GM18511 (cell line): Measurements from ENCODE around the gene ARHGAP33.

Experiments
- ATAC-seq: cut with Tn5 transposase; IDR thresholded peaks from one replicate; pipeline ENCODE4 v1.9.1; 2021; ENCODE audit warnings: mild to moderate bottlenecking, moderate library complexity; ENCODE audit not compliant: unreplicated experiment

ARHGAP33 gene

GRCh38 chr19:35740108-35740422 is 35.3 kb upstream of the ARHGAP33 start:
- peak; percentile 13 for ATAC-seq

DNA sequence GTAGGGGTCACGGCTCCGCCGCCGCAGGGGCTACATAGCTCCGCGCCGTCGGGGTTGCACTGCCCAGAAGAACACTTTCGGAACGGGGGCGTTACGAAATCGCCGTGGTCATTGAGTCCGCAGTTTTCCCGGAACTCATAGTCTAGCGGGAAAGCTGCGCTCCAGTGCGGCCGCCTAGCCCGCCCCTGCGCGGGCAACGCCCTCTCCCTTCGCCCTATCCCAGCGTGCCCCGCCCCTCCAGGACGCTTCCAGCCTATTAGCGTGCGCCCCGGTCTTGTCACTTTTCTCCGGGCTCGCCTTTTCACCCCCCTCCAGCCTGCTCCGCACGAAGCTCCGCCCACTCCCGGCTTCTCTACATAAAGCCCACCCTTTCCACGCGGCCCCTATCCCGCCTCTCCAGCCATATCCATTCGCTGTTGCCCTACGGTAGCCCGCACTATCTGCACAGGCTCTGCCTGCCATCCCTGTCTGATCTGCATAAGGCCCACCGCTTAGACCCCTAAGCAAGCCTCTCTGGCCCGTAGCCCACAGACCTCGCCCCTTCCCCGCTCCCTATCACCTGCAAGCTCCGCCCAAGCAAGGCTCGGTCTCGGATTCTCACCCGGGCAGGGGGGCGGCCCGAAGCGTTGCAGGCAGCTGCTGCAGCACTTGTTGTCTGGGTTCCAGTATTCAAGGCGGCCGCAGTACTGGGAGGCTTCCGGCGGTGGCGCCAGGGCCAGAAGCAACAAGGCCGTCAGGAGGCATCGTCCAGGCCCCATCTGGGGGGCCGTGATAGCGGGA is 34.8 kb upstream of the ARHGAP33 start:
- peak; percentile 65 for ATAC-seq

DNA sequence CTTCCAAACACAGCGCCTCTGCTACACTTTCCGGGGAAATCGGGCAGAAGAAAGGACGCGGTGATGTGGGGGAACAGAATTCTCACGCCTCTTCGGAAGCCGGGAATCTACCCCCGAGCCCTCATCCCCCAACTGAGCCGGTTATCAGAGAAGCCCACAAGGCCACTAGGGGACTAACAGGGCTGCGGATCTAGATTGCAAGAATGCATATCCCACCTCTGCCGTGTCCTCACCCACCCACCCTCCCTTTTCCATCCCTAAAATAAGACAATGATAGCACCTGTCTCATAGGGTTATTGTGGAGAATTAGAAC is 34.2 kb upstream of the ARHGAP33 start:
- ATAC-seq = no peak

DNA sequence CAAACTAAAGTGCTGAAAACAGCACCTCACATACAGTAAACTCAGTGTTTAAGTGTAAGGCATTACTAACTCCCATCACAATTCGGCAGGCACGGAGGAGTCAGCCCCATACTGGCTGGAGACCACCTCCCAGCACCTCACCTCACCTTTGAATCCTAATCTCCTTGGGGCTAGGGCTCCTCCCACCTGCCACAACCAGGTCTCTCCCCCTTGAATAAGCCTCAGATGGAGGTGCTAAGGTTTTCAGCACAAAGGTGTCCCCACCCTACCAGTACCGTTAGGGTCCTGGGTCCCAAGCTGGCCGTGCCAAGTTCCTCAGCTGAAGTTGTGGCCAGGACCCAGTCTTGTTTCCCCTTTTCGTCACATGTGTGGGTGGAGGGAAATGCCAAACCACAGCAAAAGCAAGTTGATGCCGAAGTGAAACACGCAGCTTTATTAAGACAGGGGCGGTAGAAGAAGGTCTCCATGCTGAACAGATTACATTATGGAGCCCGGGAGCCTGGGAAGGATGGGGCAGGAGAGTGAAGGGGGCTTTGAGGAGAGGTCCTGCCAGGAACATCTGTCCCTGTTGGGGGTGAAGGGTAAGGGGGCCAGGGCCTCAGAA is 33.1 kb upstream of the ARHGAP33 start, which contains the start of gene IGFLR1:
TSS of gene IGFLR1 (minus strand) at position 332 of the 604 bp plus-strand sequence. CDS start 1,272 bp downstream, outside the sequence.
- ATAC-seq = no peak

DNA sequence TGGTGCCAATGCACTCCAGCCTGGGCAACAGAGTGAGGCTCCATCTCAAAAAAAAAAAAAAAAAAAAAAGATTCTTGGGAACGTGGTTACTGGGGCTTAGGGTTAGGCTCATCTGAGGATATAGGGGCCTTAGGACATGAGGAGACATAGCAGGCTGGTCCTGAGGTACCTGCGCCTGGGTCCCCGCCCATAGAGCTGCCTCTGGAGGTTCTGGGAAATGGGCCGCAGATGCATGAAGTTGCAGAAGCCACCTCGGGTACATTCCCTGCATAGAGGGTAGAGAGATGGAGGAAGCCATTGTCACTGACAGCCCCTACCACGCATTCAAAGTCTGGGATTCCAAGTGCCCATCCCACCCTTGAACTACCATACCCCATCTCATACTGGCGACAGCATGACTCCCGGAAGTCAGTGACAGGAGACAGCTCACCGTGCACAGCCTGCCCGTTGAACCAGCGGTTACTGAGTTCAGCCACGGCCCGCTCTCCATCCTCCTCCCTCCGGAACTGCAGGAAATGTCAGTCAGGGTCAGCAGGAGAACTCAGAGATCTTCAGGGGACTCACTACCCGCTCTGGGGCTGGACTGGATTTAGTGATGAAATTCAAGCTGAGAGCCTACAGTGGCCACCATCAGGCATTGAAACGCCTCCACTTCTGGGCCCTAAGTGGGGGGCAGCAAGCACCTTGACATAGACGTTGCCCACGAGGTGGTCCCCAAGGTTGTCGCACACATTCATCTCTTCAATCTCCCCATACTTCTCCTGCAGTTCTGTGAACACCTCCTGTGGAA is 31.5 kb upstream of the ARHGAP33 start:
- no peak for ATAC-seq

DNA sequence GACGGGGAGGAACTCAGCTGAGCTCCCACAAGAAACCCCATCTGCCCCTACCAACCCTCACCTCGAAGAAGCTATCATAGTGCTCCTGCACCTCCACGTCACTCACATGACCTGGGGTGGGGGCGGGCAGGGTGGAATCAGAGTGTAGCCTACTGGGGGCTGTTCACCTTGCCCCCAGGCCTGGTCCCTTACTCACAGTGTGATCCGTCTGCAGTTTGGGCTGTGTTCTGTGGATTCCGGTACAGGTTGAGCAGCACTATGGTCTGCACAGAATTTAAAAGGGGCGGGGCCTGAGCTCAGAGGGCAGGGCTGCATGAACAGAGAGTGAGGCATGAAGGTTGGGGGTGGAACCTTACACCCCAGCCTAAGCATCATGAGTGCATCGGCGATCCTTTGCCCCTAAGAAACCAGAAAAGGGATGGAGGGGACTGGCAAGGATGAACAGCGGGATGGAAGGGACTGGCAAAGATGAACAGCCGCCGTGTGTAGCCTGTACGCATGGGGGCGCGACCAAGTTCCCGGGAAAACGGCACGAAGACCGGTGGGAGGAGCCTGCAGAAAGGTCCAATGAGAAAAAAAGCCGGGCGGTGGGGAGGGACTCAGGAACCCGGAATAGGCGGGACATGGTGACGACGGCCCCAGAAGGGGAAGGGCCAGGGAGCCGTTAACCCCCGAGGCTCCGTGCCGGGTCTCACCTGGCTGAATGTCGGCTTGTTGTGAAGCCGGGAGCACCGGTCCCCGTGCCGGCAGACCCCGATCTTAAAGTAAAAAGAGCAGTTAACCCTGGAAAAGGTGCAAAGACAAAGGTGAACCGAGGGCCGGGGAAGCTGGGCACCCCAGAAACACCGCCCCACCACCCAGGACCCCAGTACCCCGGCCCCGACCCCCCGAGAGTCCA is 30.7 kb upstream of the ARHGAP33 start:
- ATAC-seq = peak; percentile 43

- peak; percentile 45 for ATAC-seq
Observed at GRCh38 chr19:35745328-35746086, 29.9 kb upstream of the ARHGAP33 start, which contains the start of the genes PSENEN and U2AF1L4. PSENEN (plus strand) TSS chr19:35745651; CDS start chr19:35745931, 280 bp downstream. U2AF1L4 (minus strand) TSS chr19:35745418; CDS start chr19:35745391, 27 bp downstream.

DNA sequence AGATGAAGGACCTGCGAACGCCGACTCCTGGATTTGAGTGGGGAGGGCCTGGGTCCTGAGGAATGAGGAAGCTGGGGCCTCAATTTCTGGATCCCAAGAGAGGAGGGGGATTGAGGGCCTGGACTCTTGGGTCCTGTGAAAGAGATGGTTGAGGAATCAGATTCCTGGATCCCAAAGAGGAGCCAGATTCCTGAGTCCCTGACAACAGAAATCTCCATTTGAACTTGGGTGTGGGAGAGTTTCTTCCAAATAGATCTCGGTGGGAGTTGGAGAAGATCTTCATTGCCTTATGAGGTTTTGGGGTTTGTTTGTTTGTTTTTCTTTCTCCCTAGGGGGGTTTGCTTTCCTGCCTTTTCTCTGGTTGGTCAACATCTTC is 29.3 kb upstream of the ARHGAP33 start:
- no peak for ATAC-seq

GRCh38 chr19:35746531-35746930 is 28.8 kb upstream of the ARHGAP33 start:
- no peak for ATAC-seq

DNA sequence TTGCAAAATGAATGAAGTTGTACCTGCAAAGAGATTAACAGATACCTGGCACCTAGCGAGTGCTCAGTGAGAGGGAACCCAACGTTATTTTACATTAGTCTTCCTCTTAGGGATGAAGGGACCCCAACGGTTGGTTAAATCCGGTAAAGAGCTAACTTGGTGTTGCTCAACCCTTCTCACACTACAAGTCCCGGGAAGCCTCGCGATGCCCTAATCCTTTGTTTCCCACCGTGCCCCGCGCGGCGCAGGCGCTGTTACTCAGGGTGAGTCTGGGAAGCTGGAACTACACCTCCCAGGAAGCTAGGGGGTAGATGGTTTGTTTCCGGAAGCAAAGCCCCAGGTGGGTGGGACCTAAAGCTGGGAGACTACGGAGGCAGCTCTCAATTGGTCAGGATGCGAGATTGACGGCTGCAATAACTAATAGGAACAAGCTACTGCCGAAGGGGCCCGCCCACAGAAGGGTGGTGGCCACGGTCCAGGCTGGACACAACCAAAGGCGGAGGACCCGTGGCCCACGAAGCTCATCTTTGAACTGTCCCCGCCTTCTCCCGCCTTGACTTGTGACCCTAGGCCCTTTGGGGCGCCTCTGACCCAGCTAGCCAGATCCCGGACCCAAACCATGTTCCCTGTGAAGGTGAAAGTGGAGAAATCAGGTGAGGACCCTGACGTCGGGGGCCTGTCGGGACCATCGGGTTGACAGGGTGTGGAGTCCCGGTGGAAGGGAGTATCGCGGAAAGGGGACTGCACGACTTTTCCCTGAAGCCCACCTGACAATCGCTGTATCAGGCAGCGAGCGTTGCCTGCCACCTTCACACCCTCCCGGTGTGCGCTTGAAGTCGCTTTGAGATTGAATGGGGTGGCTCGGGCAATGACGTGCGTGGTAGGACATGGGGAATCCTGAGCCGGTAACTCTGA is 27.0 kb upstream of the ARHGAP33 start, which contains the start of gene LIN37:
TSS of gene LIN37 (plus strand) at position 471 of the 915 bp plus-strand sequence. CDS start at position 620, 149 bp downstream.
- peak; percentile 75 for ATAC-seq

- no peak for ATAC-seq
Observed at GRCh38 chr19:35750167-35750566, 25.2 kb upstream of the ARHGAP33 start.

DNA sequence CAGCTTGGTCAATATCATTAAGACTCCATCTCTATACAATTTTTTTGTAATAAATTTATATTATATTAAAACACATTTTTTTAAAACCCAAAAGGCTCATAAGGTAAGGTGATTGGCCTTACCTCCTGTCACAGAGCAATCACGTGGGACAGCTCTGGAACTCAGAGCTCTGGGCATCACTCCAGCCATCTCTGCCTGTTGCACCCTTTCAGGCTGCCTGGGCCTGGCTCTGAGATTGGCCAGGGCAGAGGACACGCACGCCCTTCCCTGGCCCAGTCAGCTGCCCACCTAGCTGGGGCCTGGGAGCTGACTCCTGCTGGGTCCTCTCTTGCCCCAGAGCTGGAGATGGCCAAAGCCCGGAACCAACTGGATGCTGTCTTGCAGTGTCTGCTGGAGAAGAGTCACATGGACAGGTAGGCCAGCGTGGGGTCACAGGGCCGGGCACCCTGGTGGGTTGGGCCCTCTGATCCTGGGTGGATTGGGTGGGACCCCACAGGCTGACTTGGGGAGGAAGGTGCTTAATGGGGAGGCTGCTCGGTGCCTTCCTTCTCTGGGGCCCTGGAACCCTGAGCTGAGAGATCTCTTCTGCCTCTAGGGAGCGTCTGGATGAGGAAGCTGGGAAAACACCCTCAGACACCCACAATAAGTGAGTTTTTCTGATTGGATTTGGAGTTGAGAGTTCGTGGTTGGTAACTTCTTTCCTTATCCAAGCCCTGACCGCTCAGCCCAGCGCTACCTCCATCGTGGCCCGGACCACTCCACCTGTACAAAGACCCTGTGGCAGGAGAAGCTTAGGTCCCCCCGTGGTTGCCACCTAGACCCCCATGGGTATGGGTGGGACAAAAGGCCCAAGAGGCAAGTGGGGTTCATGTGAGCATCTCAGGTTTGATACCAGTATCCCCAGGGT is 23.3 kb upstream of the ARHGAP33 start:
- no peak for ATAC-seq

GRCh38 chr19:35752746-35753350 is 22.5 kb upstream of the ARHGAP33 start:
- no peak for ATAC-seq

GRCh38 chr19:35753634-35754369 is 21.6 kb upstream of the ARHGAP33 start:
- ATAC-seq = no peak

DNA sequence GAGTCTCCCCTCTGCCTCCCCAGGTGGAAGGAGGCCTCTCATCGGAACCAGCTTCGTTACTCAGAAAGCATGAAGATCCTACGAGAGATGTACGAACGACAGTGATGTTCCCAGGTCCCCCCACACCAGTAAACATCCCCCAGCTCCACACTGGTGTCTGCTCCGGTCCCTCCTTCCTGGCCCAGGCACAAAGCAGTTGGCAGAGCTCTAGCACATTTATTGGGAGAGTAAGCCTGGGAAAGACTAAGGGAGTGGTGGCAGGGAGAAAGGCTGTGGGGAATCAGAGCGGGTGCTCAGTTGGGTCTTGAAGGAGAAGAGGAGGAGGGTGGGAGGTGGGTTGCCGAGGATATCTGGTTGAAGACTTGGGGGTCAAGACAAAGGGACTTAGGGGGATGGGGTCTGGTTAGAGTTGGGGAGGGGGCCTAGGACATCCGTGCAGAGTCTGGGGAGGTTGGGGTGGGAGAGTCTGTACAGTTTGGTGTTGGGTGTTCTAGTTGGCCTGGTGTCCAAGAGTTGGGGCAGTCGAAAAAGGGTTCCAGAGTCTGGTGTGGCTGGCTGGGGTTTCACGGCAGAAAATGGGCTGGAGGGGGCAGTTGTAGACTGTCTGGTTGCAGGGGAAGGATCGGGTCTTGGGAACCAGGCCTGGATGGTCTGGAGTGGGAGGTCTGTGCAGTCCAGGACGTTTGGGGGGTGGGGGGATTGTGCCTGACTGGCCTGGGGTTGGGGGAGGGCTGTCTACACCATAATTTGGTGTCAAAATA is 20.8 kb upstream of the ARHGAP33 start:
- ATAC-seq = no peak

DNA sequence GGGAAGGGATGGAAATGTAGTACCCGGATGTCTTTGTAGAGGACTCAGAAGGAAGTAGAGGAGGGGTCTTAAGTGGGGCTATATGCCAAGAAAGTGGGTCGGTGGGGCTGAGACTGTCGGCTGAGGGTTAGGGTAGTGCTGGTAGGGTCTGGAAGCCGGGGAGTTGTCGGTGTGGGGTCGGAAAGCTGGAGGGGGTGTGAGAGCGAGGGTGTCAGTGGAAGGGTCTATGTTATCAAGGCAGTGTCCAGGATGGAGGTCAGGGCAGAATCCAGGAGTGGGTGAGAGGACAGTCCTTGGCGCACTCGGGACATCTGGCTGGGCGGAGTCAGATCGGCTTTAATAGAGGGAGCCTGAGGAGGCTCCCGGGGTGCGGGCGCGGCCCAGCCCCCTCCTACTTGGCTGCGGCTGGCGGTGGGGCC is 20.2 kb upstream of the ARHGAP33 start:
- no peak for ATAC-seq
